H1 (cell line): Measurements from ENCODE around the gene KLHL40. TPM values are rescaled to one million over a fixed set of nuclear protein-coding genes. Genes with fewer than 3 reads are reported as not detected.

Source experiments
- CTCF ChIA-PET: fragments of 300-600 bp; sonication (Branson Sonifier 250); formaldehyde crosslinking; loops from one replicate; lab custom pipeline; 2021; ENCODE audit not compliant: partially characterized antibody; lab: Charles Lee
- POLR2A ChIA-PET: fragments of 300-600 bp; sonication (Branson Sonifier 250); formaldehyde crosslinking; loops from one replicate; lab custom pipeline; 2021; ENCODE audit warnings: inconsistent platforms; ENCODE audit not compliant: partially characterized antibody; lab: Charles Lee
- DNase-seq, 2 experiments: peaks; one replicate each; pipeline versions ENCODE4 v3.0.0 to v3.0.0-alpha.2; 2010 to 2022; ENCODE audit warnings: low spot score in 2 of 2, low read depth in 1 of 2, mixed read lengths in 1 of 2
- FAIRE-seq: peaks from 2 replicates; lab custom pipeline; 2011; peaks lifted over from hg19 to GRCh38; lab: Jason Lieb, UNC
- H2AFZ ChIP-seq: 2 replicates; pipeline ENCODE4 v1.8.1; 2012; ENCODE audit warnings: low read length, inconsistent platforms
- H2AK5ac ChIP-seq: 2 replicates; pipeline ENCODE4 v1.6.1; 2013; ENCODE audit warnings: low read depth, low read length
- H2BK120ac ChIP-seq: replicated peaks from 2 replicates; pipeline ENCODE3; 2013; ENCODE audit warnings: low read depth, low read length, inconsistent platforms
- H2BK12ac ChIP-seq: 2 replicates; pipeline ENCODE4 v1.6.1; 2013; ENCODE audit warnings: low read depth, low read length
- H2BK15ac ChIP-seq: 2 replicates; pipeline ENCODE4 v1.6.1; 2013; ENCODE audit warnings: low read length
- H2BK20ac ChIP-seq: 2 replicates; pipeline ENCODE4 v1.6.1; 2013; ENCODE audit warnings: low read length
- H2BK5ac ChIP-seq: 2 replicates; pipeline ENCODE4 v1.6.1; 2013; ENCODE audit warnings: low read depth, low read length
- H3K14ac ChIP-seq: 2 replicates; pipeline ENCODE4 v1.6.1; 2013; ENCODE audit warnings: inconsistent platforms; ENCODE audit not compliant: insufficient read length
- H3K18ac ChIP-seq: 2 replicates; pipeline ENCODE4 v1.6.1; 2013; ENCODE audit warnings: low read length; ENCODE audit errors: extremely low read depth
- H3K23ac ChIP-seq: 2 replicates; pipeline ENCODE4 v1.6.1; 2013; ENCODE audit warnings: inconsistent platforms; ENCODE audit not compliant: insufficient read length
- H3K23me2 ChIP-seq: 2 replicates; pipeline ENCODE4 v1.6.1; 2013; ENCODE audit warnings: low read depth, low read length
- H3K27ac ChIP-seq: 2 replicates; pipeline ENCODE4 v1.6.1; 2011; ENCODE audit warnings: low read depth, low read length, inconsistent platforms
- H3K27me3 ChIP-seq, 4 experiments: replicated peaks in 1 of 4; 1 replicate in 1 of 4; 2 replicates in 3 of 4; pipeline versions ENCODE4 v1.6.1 to v1.8.1; 2011 to 2013; ENCODE audit warnings: low read length in 3 of 4, mild to moderate bottlenecking in 3 of 4, inconsistent platforms in 2 of 4, mixed read lengths in 2 of 4, moderate library complexity in 1 of 4; ENCODE audit not compliant: control insufficient read depth in 3 of 4, insufficient read depth in 3 of 4; ENCODE audit errors: extremely low read depth in 1 of 4
- H3K36me3 ChIP-seq, 4 experiments: 2 replicates each; pipeline versions ENCODE4 v1.6.1 to v1.8.1; 2011 to 2013; ENCODE audit warnings: mild to moderate bottlenecking in 4 of 4, low read length in 3 of 4, moderate library complexity in 2 of 4, control low read depth in 1 of 4, inconsistent platforms in 1 of 4; ENCODE audit not compliant: insufficient read depth in 4 of 4, control insufficient read depth in 2 of 4
- H3K4ac ChIP-seq: replicated peaks from 2 replicates; pipeline ENCODE3; 2013; ENCODE audit warnings: low read length, low read depth, mixed read lengths, inconsistent platforms; ENCODE audit not compliant: insufficient read length
- H3K4me1 ChIP-seq, 4 experiments: replicated peaks in 1 of 4; 1 replicate in 1 of 4; 2 replicates in 3 of 4; pipeline versions ENCODE4 v1.6.1 to v1.8.1; 2011 to 2013; ENCODE audit warnings: low read length in 3 of 4, inconsistent platforms in 2 of 4, mixed read lengths in 1 of 4; ENCODE audit not compliant: insufficient read depth in 4 of 4, control insufficient read depth in 3 of 4
- H3K4me2 ChIP-seq, 2 experiments: 2 replicates each; pipeline versions ENCODE4 v1.6.1 to v1.8.1; 2011 to 2013; ENCODE audit warnings: low read depth in 2 of 2, low read length in 2 of 2, control low read depth in 1 of 2, inconsistent platforms in 1 of 2, mild to moderate bottlenecking in 1 of 2; ENCODE audit not compliant: insufficient read depth in 1 of 2
- H3K4me3 ChIP-seq, 4 experiments: fragments of 200-600, 300-600 bp in 1 of 4; sonication (generic), shearing (Covaris generic), sonication (Bioruptor Twin) in 1 of 4; 2 replicates each; pipeline versions ENCODE4 v1.5.1 to v1.8.1; 2011 to 2016; ENCODE audit warnings: low read length in 4 of 4, low read depth in 3 of 4, control low read depth in 2 of 4, inconsistent platforms in 2 of 4, mild to moderate bottlenecking in 2 of 4, mixed read lengths in 1 of 4, moderate library complexity in 1 of 4; ENCODE audit not compliant: insufficient read depth in 2 of 4; ENCODE audit errors: extremely low read depth in 1 of 4
- H3K56ac ChIP-seq: replicated peaks from 2 replicates; pipeline ENCODE3; 2013; ENCODE audit warnings: low read depth, mild to moderate bottlenecking, mixed read lengths, low read length, inconsistent platforms; ENCODE audit not compliant: insufficient read length
- H3K79me1 ChIP-seq: 2 replicates; pipeline ENCODE4 v1.6.1; 2013; ENCODE audit warnings: low read depth, low read length, control low read depth
- H3K79me2 ChIP-seq, 2 experiments: 2 replicates each; pipeline versions ENCODE4 v1.6.1 to v1.8.1; 2012 to 2013; ENCODE audit warnings: low read length in 2 of 2, mild to moderate bottlenecking in 2 of 2, inconsistent platforms in 1 of 2; ENCODE audit not compliant: insufficient read depth in 2 of 2, control insufficient read depth in 1 of 2
- H3K9ac ChIP-seq, 4 experiments: replicated peaks in 1 of 4; 1 replicate in 1 of 4; 2 replicates in 3 of 4; pipeline versions ENCODE4 v1.6.1 to v1.8.1; 2011 to 2013; ENCODE audit warnings: low read depth in 3 of 4, low read length in 3 of 4, control low read depth in 2 of 4, mild to moderate bottlenecking in 2 of 4, moderate library complexity in 2 of 4, inconsistent platforms in 1 of 4; ENCODE audit errors: extremely low read depth in 1 of 4
- H3K9me3 ChIP-seq, 2 experiments: 2 replicates each; pipeline versions ENCODE4 v1.6.1 to v1.8.1; 2012 to 2013; ENCODE audit warnings: mild to moderate bottlenecking in 2 of 2, moderate library complexity in 2 of 2, control low read depth in 1 of 2, inconsistent platforms in 1 of 2, low read depth in 1 of 2, low read length in 1 of 2, mixed read lengths in 1 of 2; ENCODE audit not compliant: insufficient read depth in 2 of 2
- H4K20me1 ChIP-seq, 2 experiments: replicated peaks in 1 of 2; 2 replicates each; pipeline versions ENCODE3 to v1.8.1; 2011 to 2013; ENCODE audit warnings: inconsistent platforms in 2 of 2, low read length in 2 of 2, mild to moderate bottlenecking in 1 of 2; ENCODE audit not compliant: insufficient read depth in 2 of 2, control insufficient read depth in 1 of 2
- H4K5ac ChIP-seq: 2 replicates; pipeline ENCODE4 v1.6.1; 2013; ENCODE audit warnings: low read length, low read depth, mixed read lengths, inconsistent platforms; ENCODE audit not compliant: insufficient read length
- H4K8ac ChIP-seq: 2 replicates; pipeline ENCODE4 v1.8.0; 2013; ENCODE audit warnings: mild to moderate bottlenecking, moderate library complexity, low read length, inconsistent platforms; ENCODE audit not compliant: insufficient read depth; ENCODE audit errors: extremely low read depth
- H4K91ac ChIP-seq: replicated peaks from 2 replicates; pipeline ENCODE3; 2013; ENCODE audit warnings: low read length, mixed read lengths, inconsistent platforms; ENCODE audit not compliant: insufficient read length
- CEBPB ChIP-seq: IDR thresholded peaks from 2 replicates; pipeline ENCODE4 v1.6.1; 2012; ENCODE audit warnings: low read depth, low read length
- EP300 ChIP-seq, 2 experiments: IDR thresholded peaks; 1 replicate in 1 of 2; 2 replicates in 1 of 2; pipeline ENCODE4 v1.6.1; 2011 to 2012; ENCODE audit warnings: low read depth in 2 of 2, low read length in 2 of 2, mild to moderate bottlenecking in 2 of 2, borderline replicate concordance in 1 of 2, inconsistent platforms in 1 of 2, moderate library complexity in 1 of 2
- SIN3A ChIP-seq, 2 experiments: IDR thresholded peaks in 1 of 2; conservative IDR thresholded peaks in 1 of 2; 2 replicates each; pipeline ENCODE4 v1.6.1; 2011 to 2012; ENCODE audit warnings: low read length in 2 of 2, improper control_type of control experiment in 1 of 2, low read depth in 1 of 2, mild to moderate bottlenecking in 1 of 2
- SP1 ChIP-seq: IDR thresholded peaks from 2 replicates; pipeline ENCODE4 v1.6.1; 2011; ENCODE audit warnings: low read depth, low read length
- TEAD4 ChIP-seq: IDR thresholded peaks from 2 replicates; pipeline ENCODE4 v1.6.1; 2012; ENCODE audit warnings: low read depth, low read length, inconsistent platforms, mixed read lengths
- WGBS, 2 experiments: shearing (Covaris generic) in 1 of 2; methylation state at CpG; one replicate each; pipeline versions ENCODE4 v1.1.6 to v1.1.7; 2013 to 2015; ENCODE audit warnings: low lambda C conversion rate in 2 of 2, mixed read lengths in 2 of 2, inconsistent platforms in 1 of 2, low coverage in 1 of 2, missing lambda C conversion rate in 1 of 2; ENCODE audit not compliant: insufficient replicate concordance in 2 of 2, insufficient coverage in 1 of 2, insufficient read length in 1 of 2; ENCODE audit errors: extremely low coverage in 1 of 2, missing lambda C conversion rate in 1 of 2; 5-methylcytosine and 5-hydroxymethylcytosine counted together
- polyA plus RNA-seq, 7 experiments: library from polyadenylated mRNA; depleted of rRNA in 3 of 7; stranded (reverse) in 5 of 7; unstranded in 2 of 7; fragments of >200 nt in 5 of 7; fragments of 200-250 nt in 2 of 7; gene quantifications; 1 replicate in 5 of 7; 2 replicates in 1 of 7; 4 replicates in 1 of 7; pipeline versions ENCODE4 v1.2.1 to v1.2.3, GENCODE V29; 2011 to 2013; ENCODE audit warnings: missing spikeins in 2 of 7, mixed read lengths in 2 of 7
- total RNA-seq: library from RNA; stranded (reverse); fragmentation: NEBNext Ultra II Directional; extraction: Animal tissue kit (Norgen Biotek cat#: 25700); gene quantifications from 2 replicates; pipeline ENCODE4 v1.2.1, GENCODE V29; 2021

Gene KLHL40
- total and polyA plus RNA-seq, 2 of the 8 experiments (the other 6 are each of a cell fraction or from before 2014, with no cell fraction given), result 0.02 TPM; not detected in 1

- Histone ChIP-seq H3K14ac (no peak overlapping the region), H4K8ac (no peak overlapping the region), H4K5ac (no peak overlapping the region), H2BK5ac (no peak overlapping the region), H4K20me1 (peaks cover 4% of the 10 kb centered on the region in 2 experiments), H3K23ac (no peak overlapping the region)
- TF ChIP-seq SP1 (0 out of 2 replicates have a peak, but pooled peaks have one; percentile 19), SIN3A (conservative IDR thresholded peaks at IDR 0.05 in 1 of 2, IDR thresholded peaks at IDR 0.05 in 1 of 2; ENCODE audit: low read depth in 1 of 2, low read length in 2 of 2) (0 out of 4 replicates have a peak, but pooled peaks of 1 of the 2 experiments have one; percentile 29), EP300 (IDR thresholded peaks at IDR 0.05; ENCODE audit: borderline replicate concordance in 1 of 2, low read depth in 2 of 2, low read length in 2 of 2) (no peak), TEAD4 (peak; percentile 76; the same call in 1 of the 2 replicates), CEBPB (no peak)
- TF ChIP-seq, all 59 proteins: peak for 3
- H3K9ac ChIP-seq, result no peak overlapping the region; a peak in 1 of 7 replicates
- no peak overlapping the region for H3K4ac ChIP-seq
- peaks cover 10 to 47% (median 37%) of the 10 kb centered on the region in 4 experiments for H3K36me3 ChIP-seq
- H2AFZ ChIP-seq, result no peak overlapping the region
- no peak overlapping the region for H3K56ac ChIP-seq
- H2BK12ac ChIP-seq, result no peak overlapping the region
- 0 out of 2 replicates have a peak, but pooled peaks cover 2% of the 10 kb centered on the region for H3K79me1 ChIP-seq
- DNase-seq (peak in 1 of 2 experiments; percentile 49), FAIRE-seq (peak; percentile 97)
- no peak overlapping the region for H4K91ac ChIP-seq
- H2BK20ac ChIP-seq, result no peak overlapping the region
- H3K27me3 ChIP-seq, result no peaks in the 10 kb centered on the region
- CTCF ChIA-PET, result interaction anchor here (0.6 to 2.7 kb wide), 14 partner anchors 11 to 132 kb away, joined by 3 to 9 read pairs (median 4); no protein-coding TSS in a partner anchor
- H3K27ac ChIP-seq, result no peak overlapping the region
- H3K79me2 ChIP-seq, result no peaks in the 10 kb centered on the region
- no peaks in the 10 kb centered on the region; the same call in 1 of the 2 replicates for H3K23me2 ChIP-seq
- no peak overlapping the region for H2BK15ac ChIP-seq
- no peak overlapping the region for H3K18ac ChIP-seq
- H2BK120ac ChIP-seq, result no peak overlapping the region
- POLR2A ChIA-PET, result interaction anchor here (0.9 to 2.1 kb wide), 13 partner anchors 10 to 99 kb away, joined by 3 to 9 read pairs (median 4); partner anchors contain the start of genes NKTR and SS18L2
- H3K4me2 ChIP-seq, result peak overlapping the region in 1 of 2 experiments; percentile 32; a peak in 1 of 4 replicates
- no peaks in the 10 kb centered on the region for H3K9me3 ChIP-seq
- H2AK5ac ChIP-seq, result no peak overlapping the region
- 85% methylated on average over 5 of the region's 5 CpGs; no CpG with 5 or more reads in 1 of the 2 experiments for WGBS, 2 experiments
- no peak overlapping the region for H3K4me3 ChIP-seq
- peaks cover 0 to 24% (median 16%) of the 10 kb centered on the region in 4 experiments; a peak in 6 of 7 replicates for H3K4me1 ChIP-seq
Observed at GRCh38 chr3:42647821-42648459, 37.4 kb upstream of the KLHL40 start.
